DOHH2 (cell line): Measurements from ENCODE around the gene GATB.

ENCODE experiments used
- H3F3A ChIP-seq: fragments of 200-600 bp; sonication (generic), shearing (Covaris generic); 2 replicates; pipeline ENCODE4 v1.6.0; 2016; ENCODE audit warnings: antibody characterized with exemption, mild to moderate bottlenecking; ENCODE audit not compliant: control insufficient read depth, insufficient read depth
- H3K27ac ChIP-seq: fragments of 200-600 bp; sonication (generic); 2 replicates; pipeline ENCODE4 v1.5.1; 2014; ENCODE audit warnings: low read depth, mild to moderate bottlenecking, low read length, moderate library complexity
- H3K27me3 ChIP-seq: fragments of 200-600 bp; sonication (generic); 2 replicates; pipeline ENCODE4 v1.6.1; 2014; ENCODE audit warnings: mild to moderate bottlenecking, low read length, mixed read lengths; ENCODE audit not compliant: control insufficient read depth
- H3K36me3 ChIP-seq: fragments of 200-600 bp; sonication (generic); 2 replicates; pipeline ENCODE4 v1.6.1; 2014; ENCODE audit warnings: mild to moderate bottlenecking, low read length, moderate library complexity, mixed read lengths; ENCODE audit not compliant: control insufficient read depth
- H3K4me1 ChIP-seq: fragments of 200-600 bp; sonication (generic); 2 replicates; pipeline ENCODE4 v1.6.1; 2014; ENCODE audit warnings: mild to moderate bottlenecking, low read length, mixed read lengths; ENCODE audit not compliant: control insufficient read depth
- H3K4me2 ChIP-seq: fragments of 200-600 bp; sonication (generic); 2 replicates; pipeline ENCODE4 v1.6.0; 2014; ENCODE audit warnings: mild to moderate bottlenecking, low read length, moderate library complexity
- H3K4me3 ChIP-seq: fragments of 200-600 bp; sonication (generic); 2 replicates; pipeline ENCODE4 v1.5.1; 2014; ENCODE audit warnings: mild to moderate bottlenecking, low read length, mixed read lengths
- H3K79me2 ChIP-seq: fragments of 200-600 bp; sonication (generic); 2 replicates; pipeline ENCODE4 v1.6.1; 2014; ENCODE audit warnings: mild to moderate bottlenecking, low read length, mixed read lengths; ENCODE audit not compliant: control insufficient read depth
- H3K9me2 ChIP-seq: fragments of 200-600 bp; sonication (generic); replicated peaks from 2 replicates; pipeline ENCODE4 v1.6.1; 2014; ENCODE audit warnings: mild to moderate bottlenecking, low read length, mixed read lengths; ENCODE audit not compliant: control insufficient read depth
- H3K9me3 ChIP-seq: fragments of 200-600 bp; sonication (generic); 2 replicates; pipeline ENCODE4 v1.6.1; 2014; ENCODE audit warnings: antibody characterized with exemption, low read length, mixed read lengths; ENCODE audit not compliant: control insufficient read depth, insufficient read depth
- H4K20me1 ChIP-seq: fragments of 200-600 bp; sonication (generic); 2 replicates; pipeline ENCODE4 v1.6.0; 2014; ENCODE audit warnings: low read depth, mild to moderate bottlenecking, antibody characterized with exemption, low read length, moderate library complexity; ENCODE audit not compliant: control insufficient read depth, insufficient read depth
- CTCF ChIP-seq: fragments of 200-600 bp; sonication (generic); IDR thresholded peaks from one replicate; pipeline ENCODE4 v1.5.1; 2014; ENCODE audit warnings: antibody characterized with exemption, mild to moderate bottlenecking, low read depth, low read length; ENCODE audit not compliant: poor library complexity, severe bottlenecking
- EZH2phosphoT487 ChIP-seq: fragments of 200-600 bp; sonication (generic); IDR thresholded peaks from 2 replicates; pipeline ENCODE4 v1.6.1; 2017; ENCODE audit warnings: borderline replicate concordance, mild to moderate bottlenecking, antibody characterized with exemption, low read length, moderate library complexity, mixed read lengths

The GATB gene

GRCh38 chr4:151678048-151678872, 82.5 kb downstream of the GATB start:
- Histone ChIP-seq H4K20me1 (no peaks in the 10 kb centered on the region), H3K4me3 (no peak overlapping the region), H3K9me3 (no peaks in the 10 kb centered on the region), H3K27ac (no peak overlapping the region), H3K36me3 (no peaks in the 10 kb centered on the region), H3F3A (no peaks in the 10 kb centered on the region), H3K27me3 (no peaks in the 10 kb centered on the region), H3K4me1 (no peaks in the 10 kb centered on the region), H3K4me2 (no peak overlapping the region), H3K79me2 (no peaks in the 10 kb centered on the region), H3K9me2 (no peaks in the 10 kb centered on the region)
- TF ChIP-seq EZH2phosphoT487 (no peak), CTCF (no peak)

DNA sequence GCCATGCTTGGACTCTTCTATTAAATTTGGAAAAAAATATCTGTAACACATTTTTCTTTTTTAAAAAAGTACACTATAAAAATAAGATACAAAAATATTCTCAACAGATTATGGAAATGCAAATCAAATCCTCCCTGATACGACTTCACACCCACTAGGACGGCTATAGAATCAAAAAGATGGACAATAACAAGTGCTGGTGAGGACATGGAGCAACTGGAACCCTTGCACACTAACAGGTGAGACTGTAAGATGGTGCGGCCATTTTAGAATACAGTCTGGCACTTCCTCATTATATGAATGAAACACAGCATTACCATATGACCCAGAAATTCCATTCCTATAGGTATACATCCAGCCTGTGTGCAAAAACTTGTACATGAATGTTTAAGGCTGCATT, 83.6 kb downstream of the GATB start:
- no peaks in the 10 kb centered on the region for H3K36me3 ChIP-seq
- TF ChIP-seq EZH2phosphoT487 (no peak), CTCF (no peak)
- no peaks in the 10 kb centered on the region for H4K20me1 ChIP-seq
- no peaks in the 10 kb centered on the region for H3K9me3 ChIP-seq
- H3K79me2 ChIP-seq, result no peaks in the 10 kb centered on the region
- no peaks in the 10 kb centered on the region for H3K4me1 ChIP-seq
- H3K27me3 ChIP-seq, result no peaks in the 10 kb centered on the region
- no peaks in the 10 kb centered on the region for H3K9me2 ChIP-seq
- no peak overlapping the region for H3K4me2 ChIP-seq
- no peak overlapping the region for H3K4me3 ChIP-seq
- H3K27ac ChIP-seq, result no peak overlapping the region
- no peaks in the 10 kb centered on the region for H3F3A ChIP-seq

GRCh38 chr4:151676301-151676700, 84.5 kb downstream of the GATB start:
- no peak overlapping the region for H3K27ac ChIP-seq
- no peaks in the 10 kb centered on the region for H3K36me3 ChIP-seq
- H3K79me2 ChIP-seq, result no peaks in the 10 kb centered on the region
- H4K20me1 ChIP-seq, result no peaks in the 10 kb centered on the region
- H3K4me3 ChIP-seq, result no peak overlapping the region
- TF ChIP-seq EZH2phosphoT487, result no peak
- TF ChIP-seq CTCF, result no peak
- H3F3A ChIP-seq, result no peaks in the 10 kb centered on the region
- H3K9me2 ChIP-seq, result no peaks in the 10 kb centered on the region
- no peaks in the 10 kb centered on the region for H3K4me1 ChIP-seq
- H3K4me2 ChIP-seq, result no peak overlapping the region
- no peaks in the 10 kb centered on the region for H3K9me3 ChIP-seq
- H3K27me3 ChIP-seq, result no peaks in the 10 kb centered on the region
